Ascending aorta (tissue), 2 donors: ENCODE measurements around the gene STARD9. TPM values are rescaled to one million over a fixed set of nuclear protein-coding genes. Genes with fewer than 3 reads are reported as not detected.

ENCODE experiments used
- DNase-seq, 2 donors: peaks; one replicate each; pipeline ENCODE4 v3.0.0-alpha.2; 2019; ENCODE audit warnings: low spot score in 2 of 2
- H3K27ac ChIP-seq, 2 donors: fragments of 200-600 bp; sonication (generic); one replicate each; pipeline ENCODE4 v1.5.1; 2016 to 2017; ENCODE audit warnings: mild to moderate bottlenecking in 1 of 2
- H3K27me3 ChIP-seq: fragments of 200-600 bp; sonication (generic); one replicate; pipeline ENCODE4 v1.5.1; 2017
- H3K36me3 ChIP-seq, 2 donors: fragments of 200-600 bp; sonication (generic); one replicate each; pipeline ENCODE4 v1.5.1; 2016
- H3K4me1 ChIP-seq, 2 donors: fragments of 200-600 bp; sonication (generic); one replicate each; pipeline ENCODE4 v1.5.1; 2016 to 2017; ENCODE audit warnings: mild to moderate bottlenecking in 1 of 2
- H3K4me3 ChIP-seq, 2 donors: fragments of 200-600 bp; sonication (generic); one replicate each; pipeline ENCODE4 v1.5.1; 2016 to 2017; ENCODE audit warnings: mild to moderate bottlenecking in 1 of 2
- H3K9me3 ChIP-seq, 2 donors: fragments of 200-600 bp; sonication (generic); one replicate each; pipeline ENCODE4 v1.5.1; 2016
- intact Hi-C: fragments of 100-400 bp; cut with DNase I; formaldehyde crosslinking; loops from one replicate; pipeline ENCODE4 v1.15.1; 2023
- total RNA-seq: library from RNA; depleted of rRNA; stranded (reverse); fragments of >200 nt; gene quantifications from one replicate; pipeline ENCODE4 v1.1.0, GENCODE V29; 2016
- TF ChIP-seq, protein P1 (sequence below), 3 experiments: fragments of 200-600 bp in 2 of 3; fragments of 450-650 bp in 1 of 3; sonication (generic) in 2 of 3; IDR thresholded peaks; one replicate each; pipeline ENCODE4 v1.5.1; 2016 to 2019; ENCODE audit warnings: antibody characterized with exemption in 3 of 3, mild to moderate bottlenecking in 1 of 3, moderate library complexity in 1 of 3

Gene STARD9
- total RNA-seq, 1 donor from 2014 or later, result 62.7 TPM

DNA sequence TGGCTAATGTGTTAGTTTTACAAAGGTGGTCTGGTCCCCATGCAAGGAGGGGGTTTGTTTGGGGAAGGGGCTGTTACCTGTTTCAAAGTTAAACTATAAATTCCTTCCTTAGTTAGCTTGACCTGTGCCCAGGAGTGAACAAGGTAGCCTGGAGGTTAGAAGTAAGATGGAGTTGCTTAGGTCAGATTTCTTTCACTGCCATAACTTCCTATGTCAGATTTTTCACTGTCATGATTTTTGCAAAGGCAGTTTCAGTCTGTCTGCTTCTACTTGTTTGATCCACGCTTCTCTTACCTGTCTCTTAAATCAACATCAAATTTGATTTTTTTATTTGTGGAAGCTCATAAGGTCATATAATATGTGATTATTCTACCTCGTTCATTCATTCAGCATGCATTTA lies 28.6 kb downstream of the STARD9 start:
- intact Hi-C loops, result no loop called here
- Histone ChIP-seq H3K9me3 (no peaks in the 10 kb centered on the region), H3K4me1 (peaks cover 11 to 18% of the 10 kb centered on the region in 2 donors), H3K27ac (no peak overlapping the region), H3K4me3 (no peak overlapping the region), H3K36me3 (no peaks in the 10 kb centered on the region), H3K27me3 (no peaks in the 10 kb centered on the region)
- DNase-seq, result no peak
- TF ChIP-seq, protein P1, sequence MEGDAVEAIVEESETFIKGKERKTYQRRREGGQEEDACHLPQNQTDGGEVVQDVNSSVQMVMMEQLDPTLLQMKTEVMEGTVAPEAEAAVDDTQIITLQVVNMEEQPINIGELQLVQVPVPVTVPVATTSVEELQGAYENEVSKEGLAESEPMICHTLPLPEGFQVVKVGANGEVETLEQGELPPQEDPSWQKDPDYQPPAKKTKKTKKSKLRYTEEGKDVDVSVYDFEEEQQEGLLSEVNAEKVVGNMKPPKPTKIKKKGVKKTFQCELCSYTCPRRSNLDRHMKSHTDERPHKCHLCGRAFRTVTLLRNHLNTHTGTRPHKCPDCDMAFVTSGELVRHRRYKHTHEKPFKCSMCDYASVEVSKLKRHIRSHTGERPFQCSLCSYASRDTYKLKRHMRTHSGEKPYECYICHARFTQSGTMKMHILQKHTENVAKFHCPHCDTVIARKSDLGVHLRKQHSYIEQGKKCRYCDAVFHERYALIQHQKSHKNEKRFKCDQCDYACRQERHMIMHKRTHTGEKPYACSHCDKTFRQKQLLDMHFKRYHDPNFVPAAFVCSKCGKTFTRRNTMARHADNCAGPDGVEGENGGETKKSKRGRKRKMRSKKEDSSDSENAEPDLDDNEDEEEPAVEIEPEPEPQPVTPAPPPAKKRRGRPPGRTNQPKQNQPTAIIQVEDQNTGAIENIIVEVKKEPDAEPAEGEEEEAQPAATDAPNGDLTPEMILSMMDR (IDR thresholded peaks at IDR 0.05), result no peak

DNA sequence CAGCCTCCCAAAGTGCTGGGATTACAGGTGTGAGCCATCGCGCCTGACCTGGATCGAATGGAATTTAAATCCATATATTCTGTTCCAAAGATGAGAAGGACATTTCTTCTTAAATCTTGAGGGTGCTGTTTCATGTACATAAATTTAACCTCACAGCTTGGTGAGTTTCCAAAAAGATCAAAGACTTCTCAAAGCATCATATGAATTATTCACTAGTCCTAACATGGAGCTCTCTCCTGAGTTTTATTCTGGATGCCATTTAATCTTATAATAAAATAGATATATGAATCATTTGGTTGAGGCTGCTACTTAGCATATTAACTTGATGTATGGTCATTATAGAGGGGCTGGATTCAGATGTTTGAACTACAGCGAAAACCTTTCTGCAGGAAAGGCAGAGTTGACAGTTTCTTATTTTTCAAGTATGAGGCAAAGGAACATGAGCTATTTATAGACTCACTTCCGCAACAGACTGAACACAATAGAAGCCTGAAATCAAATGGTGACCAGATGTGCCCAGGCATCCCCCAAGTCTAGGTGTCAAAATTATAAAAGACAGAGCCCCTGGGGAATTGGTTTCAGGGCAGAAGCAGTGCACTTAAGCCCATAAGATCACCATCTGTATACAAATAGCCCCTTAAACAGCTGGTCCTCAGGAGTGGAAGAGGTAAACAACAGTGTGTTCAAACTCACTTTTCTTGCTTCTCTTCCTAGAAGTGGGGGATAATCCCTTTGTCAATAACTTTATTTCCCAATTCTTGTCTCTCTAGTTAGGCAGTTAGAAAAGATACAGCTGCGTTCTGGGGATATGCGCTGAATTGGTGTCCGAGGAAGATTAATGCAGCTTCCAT lies 29.7 kb downstream of the STARD9 start:
- Histone ChIP-seq H3K4me1 (peaks cover 11 to 18% of the 10 kb centered on the region in 2 donors), H3K27ac (peak overlapping the region; percentile 46 to 67), H3K36me3 (no peaks in the 10 kb centered on the region), H3K4me3 (no peak overlapping the region), H3K27me3 (no peaks in the 10 kb centered on the region), H3K9me3 (no peaks in the 10 kb centered on the region)
- DNase-seq, result no peak
- TF ChIP-seq, protein P1 (IDR thresholded peaks at IDR 0.05), result no peak
- intact Hi-C loops, result no loop called here

DNA sequence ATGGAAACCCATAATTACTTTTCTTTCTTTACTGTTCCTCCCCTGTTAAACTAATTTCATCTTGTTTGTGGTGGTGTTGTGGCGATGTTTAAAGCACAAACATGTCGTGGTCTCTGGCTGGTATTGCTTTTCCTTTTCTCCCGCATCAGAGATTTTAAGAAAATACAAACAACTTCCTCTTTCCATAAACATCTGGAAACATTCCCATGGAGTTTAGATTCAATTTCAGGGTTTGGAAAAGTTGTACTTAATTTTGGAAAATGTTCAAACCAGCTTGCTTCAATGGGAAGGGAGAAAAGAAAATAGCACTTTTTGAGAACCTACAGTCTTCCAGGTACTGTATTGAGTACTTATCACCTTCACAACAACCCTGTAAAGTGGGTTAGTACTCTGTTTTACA lies 30.4 kb downstream of the STARD9 start:
- intact Hi-C loops, result no loop called here
- no peak for DNase-seq
- Histone ChIP-seq H3K27ac (peak overlapping the region; percentile 46 to 67), H3K36me3 (no peaks in the 10 kb centered on the region), H3K4me3 (no peak overlapping the region), H3K4me1 (peaks cover 11 to 18% of the 10 kb centered on the region in 2 donors), H3K27me3 (no peaks in the 10 kb centered on the region), H3K9me3 (no peaks in the 10 kb centered on the region)
- TF ChIP-seq, protein P1 (IDR thresholded peaks at IDR 0.05), result no peak

DNA sequence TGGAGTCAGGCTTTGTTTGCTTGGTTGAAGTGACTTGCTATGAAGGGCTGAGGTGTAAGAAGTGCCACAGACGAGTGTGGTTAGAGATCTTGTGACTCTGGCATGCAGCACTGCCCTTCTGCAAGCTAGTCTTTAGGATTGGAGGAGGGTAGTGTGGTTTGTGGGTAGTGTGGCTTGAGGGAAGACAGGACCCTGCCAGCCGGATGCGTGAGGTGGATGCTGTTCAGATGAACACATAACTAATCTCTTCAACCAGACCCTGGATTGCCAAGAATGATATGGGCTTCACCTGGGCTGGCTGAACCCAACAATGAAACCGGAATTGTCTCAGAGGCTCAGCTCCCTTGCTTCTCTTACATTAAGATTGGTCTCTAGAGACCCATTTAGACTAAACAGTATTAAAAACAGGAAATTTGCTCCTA lies 32.7 kb downstream of the STARD9 start:
- Histone ChIP-seq H3K4me3 (no peak overlapping the region), H3K36me3 (no peaks in the 10 kb centered on the region), H3K9me3 (no peaks in the 10 kb centered on the region), H3K4me1 (peaks cover 11 to 18% of the 10 kb centered on the region in 2 donors), H3K27me3 (no peaks in the 10 kb centered on the region), H3K27ac (no peak overlapping the region)
- TF ChIP-seq, protein P1 (IDR thresholded peaks at IDR 0.05), result no peak
- DNase-seq, result no peak
- intact Hi-C loops, result no loop called here

DNA sequence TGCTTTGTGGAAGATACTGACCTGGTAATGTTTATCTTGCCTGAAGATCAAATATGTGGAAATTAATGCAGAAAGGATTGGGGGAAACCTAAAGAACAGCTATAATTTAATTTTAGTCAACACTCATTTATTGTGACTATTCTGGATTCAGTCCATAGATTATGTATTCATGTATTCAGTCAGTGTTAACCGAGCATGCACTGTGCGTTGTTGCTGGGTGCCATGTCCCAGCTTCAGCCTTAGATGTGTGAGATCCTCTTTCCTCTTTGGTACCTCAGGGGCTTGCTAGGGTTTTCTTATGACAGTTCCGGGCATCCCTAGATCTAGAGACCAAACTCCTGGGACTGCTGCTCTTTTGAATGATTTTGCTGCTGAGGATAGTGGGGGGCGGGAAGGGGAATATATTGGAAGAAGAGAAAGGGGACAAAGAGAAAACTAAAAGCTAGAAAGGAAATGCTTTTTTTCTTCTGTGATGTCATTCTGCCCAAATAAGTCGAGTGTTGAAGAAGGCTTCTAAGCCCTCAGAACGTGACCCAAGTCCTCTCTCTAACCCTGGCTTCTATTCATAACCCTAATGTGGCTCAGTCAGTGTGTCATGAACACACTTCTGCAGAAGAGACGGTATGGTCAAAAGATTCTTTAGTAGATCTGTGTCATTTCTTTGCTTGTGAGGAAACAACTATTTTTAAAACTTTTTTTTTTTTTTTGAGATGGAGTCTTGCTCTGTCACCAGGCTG lies 33.5 kb downstream of the STARD9 start:
- no peaks in the 10 kb centered on the region for H3K36me3 ChIP-seq
- intact Hi-C loops, result no loop called here
- no peak for DNase-seq
- no peak overlapping the region for H3K27ac ChIP-seq
- TF ChIP-seq, protein P1 (IDR thresholded peaks at IDR 0.05), result no peak
- H3K4me3 ChIP-seq, result no peak overlapping the region
- no peaks in the 10 kb centered on the region for H3K27me3 ChIP-seq
- H3K4me1 ChIP-seq, result peaks cover 11 to 18% of the 10 kb centered on the region in 2 donors
- no peaks in the 10 kb centered on the region for H3K9me3 ChIP-seq
